IPS-NIHi7 (cell line): ENCODE measurements around the gene RAB4A.
A peak's percentile ranks its signal among the peaks of the same experiment; 100 is the strongest.

Experiments
- DNase-seq: peaks from one replicate; pipeline ENCODE4 v3.0.0; 2012; ENCODE audit warnings: mixed read lengths; ENCODE audit errors: extremely low spot score

RAB4A gene

DNA sequence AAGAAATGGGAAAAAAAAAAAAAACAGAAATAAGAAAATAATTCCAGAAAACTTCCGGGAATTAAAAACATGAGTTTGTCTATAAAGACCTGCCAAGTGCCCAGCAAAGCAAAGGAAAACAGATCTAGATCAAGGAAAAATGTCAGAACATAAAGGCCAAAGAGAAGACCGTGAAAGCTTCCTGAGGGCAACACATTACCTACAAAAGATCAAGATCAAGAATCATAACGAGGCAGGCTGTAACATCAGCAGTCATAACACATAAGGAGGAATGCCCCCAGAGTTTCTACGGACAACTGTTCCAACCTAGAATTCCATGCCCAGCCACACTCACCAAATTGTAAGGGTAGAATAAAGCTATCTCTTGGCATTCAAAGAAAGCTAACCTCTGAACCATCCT, 68.2 kb downstream of the RAB4A start:
- no peak for DNase-seq

DNA sequence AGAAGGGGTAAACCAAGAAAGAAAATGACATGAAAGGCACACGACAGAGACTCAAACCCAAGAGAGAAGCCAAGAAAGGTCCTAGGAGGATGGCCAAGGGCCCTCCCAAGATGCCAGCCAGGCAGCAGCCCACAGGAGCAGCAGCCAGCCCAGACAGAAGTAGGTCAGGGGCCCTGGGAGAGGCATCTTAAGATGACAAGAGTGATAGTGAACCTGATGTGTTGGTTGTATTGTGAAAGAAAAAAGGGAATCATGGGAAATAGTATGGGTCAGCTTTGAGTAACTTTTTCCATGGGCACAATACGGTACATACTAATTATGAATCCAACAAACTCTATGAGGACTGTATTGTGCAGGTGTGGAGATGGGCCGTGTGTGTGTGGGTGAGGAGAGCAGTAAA, 68.6 kb downstream of the RAB4A start:
- no peak for DNase-seq

DNA sequence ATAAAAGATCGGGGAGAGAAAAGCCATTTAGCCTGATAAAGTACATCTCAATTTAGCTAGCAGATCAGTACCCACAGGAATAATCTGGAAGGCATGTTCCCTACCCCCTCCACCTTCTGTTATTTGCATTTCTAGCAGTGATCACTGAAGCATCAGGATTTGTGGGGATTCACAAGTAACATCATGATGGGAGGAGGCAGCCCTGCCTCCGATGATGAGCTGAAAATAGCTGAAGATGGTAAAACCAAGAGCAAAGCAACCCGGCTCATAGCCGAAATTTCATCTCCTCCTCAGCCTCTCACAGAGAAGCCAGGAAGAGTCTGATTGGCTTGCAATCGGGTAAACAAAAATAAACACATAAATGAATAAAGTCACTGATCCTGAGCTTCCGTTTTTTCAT, 69.6 kb downstream of the RAB4A start:
- no peak for DNase-seq

DNA sequence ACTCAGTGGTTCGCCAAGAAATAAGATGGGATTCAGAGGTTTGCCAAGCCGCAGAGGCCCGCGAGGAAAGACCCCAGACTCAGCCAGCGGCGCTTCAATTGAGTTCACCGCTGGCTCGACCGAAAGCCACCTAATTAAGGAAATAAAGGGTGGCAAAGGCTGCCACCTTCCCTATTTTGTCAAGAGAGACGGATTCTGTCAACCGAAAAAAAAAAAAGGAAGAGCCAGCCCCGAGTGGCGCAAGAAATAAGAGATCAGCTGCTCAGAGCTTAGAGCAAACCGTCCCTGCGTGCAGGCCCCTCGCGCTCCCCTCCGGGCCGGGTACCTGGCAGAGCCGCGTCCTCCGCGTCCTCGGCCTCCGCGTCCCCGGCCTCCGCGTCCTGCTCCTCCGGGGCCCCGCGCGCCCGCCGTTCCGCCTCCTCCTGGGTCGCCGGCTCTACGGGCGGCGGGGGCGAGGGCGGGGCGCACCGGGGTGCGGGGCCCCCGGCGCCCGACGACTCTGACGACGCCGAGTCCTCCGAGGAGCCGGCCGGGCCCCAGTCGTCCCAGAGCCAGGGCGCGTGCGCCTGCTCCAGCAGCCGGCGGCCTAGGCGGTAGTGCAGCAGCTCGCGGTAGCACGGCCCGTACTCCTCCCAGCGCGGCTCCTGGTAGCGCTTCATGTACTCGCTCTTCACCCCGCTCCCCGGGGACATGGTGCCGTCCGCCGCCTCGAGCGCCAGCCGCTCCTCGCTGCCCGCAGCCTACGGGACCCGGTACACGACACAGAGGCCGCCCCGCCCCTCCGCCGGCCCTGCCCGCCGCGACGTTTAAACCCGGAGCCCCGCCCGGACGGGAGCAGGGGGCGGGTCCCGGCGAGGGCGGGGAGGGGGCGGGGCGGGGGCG, 71.1 kb downstream of the RAB4A start:
- peak; percentile 94 for DNase-seq

DNA sequence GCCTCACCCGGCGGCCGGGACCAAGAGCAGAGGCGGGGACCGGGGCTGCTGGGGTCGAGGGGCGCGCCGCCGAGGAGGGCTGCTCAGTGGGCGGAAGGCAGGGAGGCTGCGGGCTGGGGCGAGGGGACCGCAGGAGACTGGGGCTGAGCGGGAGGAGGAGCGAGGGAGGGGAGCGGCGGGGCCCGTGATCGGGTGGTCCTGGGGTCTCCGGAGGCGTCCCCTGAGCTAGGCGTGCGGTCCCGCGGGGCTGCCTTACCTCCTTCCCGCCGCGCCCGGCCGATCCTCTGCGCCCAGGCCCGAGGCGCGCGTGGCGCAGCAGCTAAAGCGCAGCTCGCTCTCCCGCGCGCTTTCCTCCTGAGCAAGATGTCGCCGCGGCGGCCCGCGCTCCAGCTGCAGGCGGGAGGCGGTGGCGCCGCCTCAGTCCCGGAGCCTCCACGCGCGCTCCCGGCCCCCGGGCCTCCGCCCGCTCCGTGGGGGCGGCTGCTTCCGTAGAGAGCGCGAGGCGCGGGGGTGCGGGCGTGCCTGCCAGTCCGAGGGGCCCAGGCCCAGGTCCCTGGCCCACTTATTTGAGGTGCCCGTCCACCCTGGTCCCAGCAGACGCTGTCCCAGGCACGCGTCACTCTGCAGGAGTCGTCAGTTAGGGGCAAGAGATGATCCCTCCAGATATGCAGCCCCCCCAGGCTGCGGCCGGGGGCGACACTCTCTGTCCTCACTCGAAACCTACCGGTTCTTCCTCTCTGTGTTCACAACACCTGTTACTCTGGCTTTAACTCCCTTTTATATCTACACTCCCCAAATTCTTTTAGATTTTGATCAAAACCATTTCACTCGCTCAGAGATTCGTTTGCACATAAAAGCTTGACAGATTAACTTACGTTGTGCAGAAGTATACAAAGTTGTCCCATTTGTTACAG, 72.0 kb downstream of the RAB4A start, which contains the start of gene CCSAP:
Gene CCSAP (minus strand): TSS at position 392 of the 914 bp plus-strand sequence. CDS start 582 bp downstream, outside the sequence.
- DNase-seq = peak; percentile 44

DNA sequence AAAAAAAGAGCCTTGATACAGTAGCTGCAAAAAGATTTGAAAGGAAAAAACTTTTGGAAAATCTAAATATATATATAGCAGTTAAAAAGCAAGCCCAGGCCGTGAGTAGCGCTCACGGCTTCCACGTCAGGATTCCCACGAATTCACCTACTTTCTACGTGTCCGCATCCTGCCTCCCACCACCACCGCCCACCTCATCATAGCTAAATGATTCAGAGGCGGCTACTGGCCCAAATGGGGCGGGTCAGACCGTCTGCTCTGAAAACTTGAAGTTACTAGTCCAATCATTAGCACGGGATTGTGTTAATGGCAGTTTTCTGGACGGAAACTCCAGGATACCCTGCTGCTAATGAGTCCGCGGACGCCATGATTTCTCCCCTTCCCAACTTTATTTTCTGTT, 73.2 kb downstream of the RAB4A start:
- no peak for DNase-seq

DNA sequence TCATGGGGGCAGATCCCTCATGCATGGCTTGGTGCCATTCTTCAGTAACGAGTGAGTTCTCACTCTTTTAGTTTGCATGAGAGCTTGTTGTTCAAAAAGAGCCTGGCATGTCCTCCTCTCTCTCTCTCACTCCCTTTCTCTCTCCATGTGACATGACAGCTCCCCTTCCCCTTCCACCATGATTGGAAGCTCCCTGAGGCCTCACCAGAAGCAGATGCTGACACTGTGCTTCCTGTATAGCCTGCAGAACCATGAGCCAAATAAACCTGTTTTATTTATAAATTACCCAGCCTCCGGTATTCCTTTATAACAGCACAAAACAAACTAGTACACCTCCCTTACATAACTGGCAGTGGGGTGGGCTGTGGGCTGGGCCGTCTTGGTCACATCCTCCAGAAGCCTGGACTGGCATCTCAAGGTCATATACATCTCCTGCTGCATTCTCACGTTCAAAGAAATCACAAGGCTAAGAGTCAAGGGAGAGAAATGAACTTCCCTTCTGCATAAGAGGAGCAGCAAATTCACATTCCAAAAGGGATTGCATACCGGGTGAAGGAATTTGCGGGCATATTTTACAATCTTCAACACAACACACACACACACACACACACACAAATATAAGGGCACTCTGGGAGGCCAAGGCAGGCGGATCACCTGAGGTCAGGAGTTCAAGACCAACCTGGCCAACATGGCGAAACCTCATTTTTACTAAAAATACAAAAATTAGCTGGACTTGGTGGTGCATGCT, 74.2 kb downstream of the RAB4A start:
- no peak for DNase-seq

DNA sequence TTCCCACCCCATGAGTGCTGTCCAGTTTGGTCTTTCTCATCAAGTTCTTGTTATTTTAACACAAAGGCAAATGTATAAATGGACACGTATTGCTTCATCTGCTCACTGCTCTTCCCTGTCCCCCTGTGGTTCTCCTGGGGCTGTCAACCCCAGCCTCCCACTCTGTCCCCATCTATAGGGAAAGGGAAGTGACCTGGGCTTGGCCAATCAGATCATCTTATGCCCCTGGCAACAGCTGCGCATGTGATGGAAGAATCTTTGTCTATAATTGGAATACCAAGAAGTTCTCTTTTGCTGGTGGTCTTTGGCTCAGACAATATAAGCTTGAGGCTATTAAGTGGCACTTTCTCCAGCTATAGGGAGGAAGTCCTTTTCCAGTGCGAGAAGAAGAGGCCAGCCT, 76.6 kb downstream of the RAB4A start:
- no peak for DNase-seq

DNA sequence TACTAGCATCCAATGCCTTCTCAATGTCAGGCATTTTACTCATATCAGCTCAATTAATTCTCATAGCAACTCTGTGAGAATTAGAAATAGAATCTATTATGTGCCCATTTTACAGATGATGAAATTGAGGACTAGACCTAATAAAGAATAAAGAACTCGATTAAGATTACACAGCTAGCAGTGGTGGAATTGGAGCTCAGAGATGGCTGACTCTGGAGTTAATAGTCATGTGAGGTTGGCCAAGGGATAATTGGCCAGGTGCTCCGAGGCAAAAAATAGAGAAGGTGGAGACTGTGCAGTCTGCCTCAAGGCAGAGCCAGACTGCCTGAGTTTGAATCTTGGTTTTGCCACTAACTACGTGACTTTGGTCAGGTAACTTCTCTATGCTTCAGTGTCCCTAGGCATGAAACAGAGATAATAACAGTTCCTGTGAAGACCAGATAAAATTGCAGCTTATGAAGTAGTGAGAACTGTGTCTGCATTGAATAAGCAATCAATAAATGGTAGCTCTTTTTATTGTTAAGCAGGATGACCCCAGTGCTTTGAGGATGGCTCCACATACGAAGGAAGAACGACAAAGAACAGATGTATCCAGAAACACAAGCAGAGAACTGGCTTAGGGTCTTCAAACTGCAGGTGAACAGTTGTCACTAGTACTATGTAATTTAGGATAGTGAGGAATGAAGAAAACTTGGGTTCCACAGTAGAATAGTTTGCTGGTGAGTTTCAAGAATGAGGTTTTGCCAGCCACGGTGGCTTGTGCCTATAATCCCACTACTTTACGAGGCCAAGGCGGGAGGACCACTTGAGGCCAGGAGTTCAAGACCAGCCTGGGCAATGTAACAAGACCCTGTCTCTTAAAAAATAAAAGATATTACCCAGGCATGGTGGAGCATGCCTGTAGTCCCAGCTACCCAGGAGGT, 78.8 kb downstream of the RAB4A start:
- no peak for DNase-seq

DNA sequence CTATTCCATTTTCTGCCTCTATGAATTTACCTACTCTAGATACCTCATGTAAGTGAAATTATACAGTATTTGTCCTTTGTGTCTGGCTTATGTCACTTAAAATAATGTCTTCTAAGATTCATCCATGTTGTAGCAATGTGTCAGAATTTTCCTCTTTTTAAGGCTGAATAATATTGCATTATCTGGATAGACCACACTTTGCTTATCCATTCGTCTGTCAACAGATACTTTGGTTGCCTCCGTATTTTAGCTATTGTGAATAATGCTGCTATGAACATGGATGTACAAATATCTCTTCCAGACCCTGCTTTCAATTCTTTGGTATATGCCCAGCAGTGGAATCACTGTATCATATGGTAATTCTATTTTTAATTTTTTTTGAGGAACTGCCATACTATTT, 82.1 kb downstream of the RAB4A start:
- no peak for DNase-seq

DNA sequence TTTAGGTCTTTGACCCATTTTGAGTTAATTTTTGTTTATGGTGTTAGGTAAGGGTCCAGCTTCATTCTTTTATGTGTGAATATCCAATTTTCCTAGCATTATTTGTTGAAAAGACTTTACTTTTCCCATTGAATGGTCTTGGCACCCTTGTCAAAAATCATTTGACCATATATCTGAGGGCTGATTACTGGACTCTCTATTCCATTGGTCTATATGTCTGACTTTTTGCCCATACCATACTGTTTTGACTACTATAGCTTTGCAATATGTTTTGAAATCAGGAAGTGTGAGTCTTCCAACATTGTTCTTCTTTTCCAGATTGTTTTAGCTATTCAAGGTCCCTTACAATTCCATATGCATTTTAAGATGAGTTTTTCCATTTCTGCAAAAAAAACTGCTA, 83.3 kb downstream of the RAB4A start:
- no peak for DNase-seq
